ENCODE data around the gene TPRN.
A peak's percentile ranks its signal among the peaks of the same experiment; 100 is the strongest.

The TPRN gene

DNA sequence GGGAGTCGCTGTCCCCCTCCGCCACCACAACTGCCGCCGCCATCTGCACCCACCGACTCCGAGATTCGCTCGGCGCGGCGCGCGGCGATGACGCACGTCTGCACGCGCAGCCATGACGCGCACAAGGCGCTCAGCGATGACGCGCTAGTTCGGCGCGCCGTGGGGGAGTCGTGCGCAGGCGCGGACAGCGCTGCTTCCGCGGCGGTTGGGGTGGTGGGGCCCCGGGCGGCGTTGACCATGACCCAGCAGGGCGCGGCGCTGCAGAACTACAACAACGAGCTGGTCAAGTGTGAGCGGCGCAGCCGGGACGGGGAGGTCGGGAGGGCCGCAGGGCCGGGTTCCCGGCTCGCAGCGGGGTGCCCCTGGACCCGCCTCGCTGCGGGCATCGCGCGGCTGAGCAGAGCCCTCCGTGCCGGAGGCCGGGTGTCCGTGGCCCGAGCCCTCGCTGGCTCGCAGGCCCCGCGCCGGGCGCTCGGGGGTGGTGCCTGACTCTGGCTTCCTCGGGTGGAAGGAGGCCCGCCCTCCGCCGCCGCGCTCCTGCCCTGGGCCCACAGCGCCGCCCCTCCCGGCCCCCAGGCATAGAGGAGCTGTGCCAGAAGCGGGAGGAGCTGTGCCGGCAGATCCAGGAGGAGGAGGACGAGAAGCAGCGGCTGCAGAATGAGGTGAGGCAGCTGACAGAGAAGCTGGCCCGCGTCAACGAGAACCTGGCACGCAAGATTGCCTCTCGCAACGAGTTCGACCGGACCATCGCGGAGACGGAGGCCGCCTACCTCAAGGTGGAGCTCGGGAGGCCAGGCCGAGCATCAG, 11.8 kb downstream of the TPRN start, which contains the start of the genes ANAPC2 and SSNA1:
Gene ANAPC2, minus strand, starts transcription at position 71 of the 807 bp plus-strand sequence. Its CDS starts 28 bp downstream, at position 43.
Gene SSNA1, plus strand, starts transcription at position 187 of the 807 bp plus-strand sequence. Its CDS starts 51 bp downstream, at position 238.
- peak; percentile 94 to 96 for DNase-seq

DNA sequence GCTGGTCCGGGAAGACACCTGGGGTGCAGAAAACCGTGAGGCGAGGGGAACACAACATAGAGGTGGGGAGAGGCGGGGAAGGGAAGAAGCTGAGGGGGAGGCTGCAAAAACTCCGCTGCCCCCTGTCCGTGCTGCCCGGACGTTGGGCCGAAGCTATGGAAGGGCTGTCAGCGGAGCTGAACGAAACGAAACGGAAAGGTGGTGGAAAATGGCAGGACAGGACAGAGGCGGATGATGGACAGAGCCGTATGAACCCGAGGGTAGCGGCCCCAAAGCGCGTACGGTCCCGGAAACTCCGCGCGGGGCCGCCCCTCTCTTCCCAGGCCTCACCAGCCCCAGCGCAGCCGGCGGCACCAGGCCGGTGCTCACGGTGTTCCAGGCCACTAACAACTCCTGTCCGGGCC, 12.5 kb downstream of the TPRN start:
- no peak for DNase-seq

DNA sequence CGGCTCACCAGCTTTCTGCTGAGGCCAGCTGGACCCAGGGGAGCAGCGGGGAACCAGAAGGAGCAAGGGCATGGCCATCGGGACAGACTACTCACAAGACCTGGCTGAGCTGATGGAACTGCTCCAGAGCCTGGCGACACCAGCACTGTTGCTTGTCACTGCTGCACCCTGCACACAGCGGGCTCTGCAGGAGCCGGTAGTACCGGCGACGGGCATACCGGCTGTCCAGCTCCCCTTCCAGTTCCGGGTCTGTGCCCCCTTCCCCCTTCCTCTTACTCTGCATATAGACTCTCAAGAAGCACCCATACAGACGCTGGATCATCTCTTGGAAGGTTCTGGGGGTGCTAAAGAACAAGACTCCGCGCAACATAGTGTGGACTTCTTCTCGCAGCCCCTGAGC, 13.2 kb downstream of the TPRN start:
- DNase-seq: no peak

DNA sequence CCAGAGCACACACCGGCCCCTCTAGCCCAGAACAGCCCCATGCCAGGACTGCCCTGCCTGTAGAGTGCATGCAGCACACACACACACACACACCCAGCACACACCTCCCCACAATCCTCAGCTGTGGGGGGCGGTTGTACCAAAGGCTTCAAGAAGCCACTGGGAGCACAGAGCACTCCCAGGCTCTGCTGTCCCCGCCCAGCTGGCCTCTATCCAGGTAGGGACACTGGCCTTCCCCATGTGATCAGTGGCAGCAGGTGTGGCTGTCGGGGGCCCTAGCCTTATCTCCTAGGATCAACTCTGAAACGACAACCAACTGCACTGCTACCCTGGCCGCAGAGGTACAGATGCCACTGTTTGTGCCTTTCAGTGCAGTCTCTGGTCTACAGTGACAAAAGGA, 14.2 kb downstream of the TPRN start:
- no peak for DNase-seq

DNA sequence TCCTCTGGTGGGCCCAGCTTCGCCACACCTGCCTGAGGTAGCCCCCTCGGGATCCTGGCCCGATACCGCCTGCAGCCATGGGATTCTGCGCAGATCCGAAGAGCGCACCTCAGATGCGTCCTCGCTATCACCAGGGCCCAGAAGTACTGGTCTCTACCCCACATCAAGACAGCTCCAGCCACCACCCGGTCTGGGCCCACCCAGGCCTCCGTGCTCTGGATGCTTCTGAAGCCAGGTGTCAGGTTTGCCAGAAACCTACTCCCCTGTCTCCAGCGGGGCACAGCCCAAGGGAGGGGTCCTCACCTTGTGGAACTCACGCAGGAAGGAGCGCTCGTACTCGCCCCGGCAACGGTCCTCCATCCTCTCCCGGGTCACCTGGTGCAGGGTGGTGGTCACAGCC, 14.6 kb downstream of the TPRN start:
- DNase-seq: no peak

DNA sequence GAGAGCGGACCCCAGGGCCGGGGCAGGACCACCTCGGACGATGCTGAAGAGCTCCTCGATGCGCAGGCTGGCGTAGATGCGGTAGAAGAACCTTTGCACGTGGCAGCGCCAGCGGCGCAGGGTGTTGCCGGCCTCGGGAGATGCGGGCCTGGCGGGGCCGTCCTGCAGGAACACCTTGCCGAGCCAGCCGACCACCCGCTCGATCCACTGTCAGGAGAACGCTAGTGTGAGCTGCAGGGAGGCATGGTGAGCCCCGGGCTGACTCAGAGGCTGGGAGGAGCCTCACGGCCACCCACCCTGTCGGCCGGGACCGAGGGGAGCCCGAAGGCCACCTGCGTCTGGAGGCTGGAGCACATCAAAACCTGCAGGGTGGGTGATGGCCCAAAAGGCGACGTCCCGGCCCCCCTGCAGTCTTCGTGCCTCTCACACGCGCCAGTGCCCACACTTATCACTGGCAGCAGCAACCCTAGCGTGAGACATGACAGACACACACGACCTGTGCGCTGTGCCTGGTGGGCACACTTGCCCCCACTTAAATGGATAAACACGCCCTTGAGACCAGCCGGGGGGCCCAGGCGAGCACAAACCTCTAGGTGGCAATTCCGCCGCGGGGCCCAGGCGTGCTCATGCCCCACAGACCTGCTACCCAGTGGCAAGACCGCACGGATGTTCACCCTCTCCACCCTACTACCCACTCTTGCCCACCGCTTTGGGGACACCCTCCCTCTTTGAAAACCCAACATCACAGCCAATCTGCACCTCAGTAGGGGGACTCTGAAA, 15.5 kb downstream of the TPRN start:
- DNase-seq: no peak

DNA sequence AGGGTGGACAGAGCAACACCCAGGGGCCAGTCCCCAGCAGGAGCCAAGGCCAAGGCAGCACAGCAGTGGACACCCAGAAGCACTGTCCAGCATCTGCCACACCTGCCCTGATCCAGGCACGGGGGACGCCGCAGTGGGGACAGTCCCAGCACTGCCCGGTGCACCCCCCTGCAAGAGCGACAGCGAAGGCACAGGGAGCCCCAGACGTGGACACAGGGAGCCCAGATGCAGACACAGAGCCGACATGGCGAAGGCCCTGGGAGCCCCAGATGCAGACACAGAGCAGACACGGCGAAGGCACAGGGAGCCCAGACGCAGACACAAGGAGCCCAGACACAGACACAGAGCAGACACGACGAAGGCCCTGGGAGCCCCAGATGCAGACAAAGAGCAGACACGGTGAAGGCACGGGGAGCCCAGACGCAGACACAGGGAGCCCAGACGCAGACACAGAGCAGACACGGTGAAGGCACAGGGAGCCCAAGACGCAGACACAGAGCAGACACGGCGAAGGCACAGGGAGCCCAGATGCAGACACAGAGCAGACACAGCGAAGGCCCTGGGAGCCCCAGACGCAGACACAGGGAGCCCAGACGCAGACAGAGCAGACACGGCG, 16.5 kb downstream of the TPRN start:
- DNase-seq: no peak

DNA sequence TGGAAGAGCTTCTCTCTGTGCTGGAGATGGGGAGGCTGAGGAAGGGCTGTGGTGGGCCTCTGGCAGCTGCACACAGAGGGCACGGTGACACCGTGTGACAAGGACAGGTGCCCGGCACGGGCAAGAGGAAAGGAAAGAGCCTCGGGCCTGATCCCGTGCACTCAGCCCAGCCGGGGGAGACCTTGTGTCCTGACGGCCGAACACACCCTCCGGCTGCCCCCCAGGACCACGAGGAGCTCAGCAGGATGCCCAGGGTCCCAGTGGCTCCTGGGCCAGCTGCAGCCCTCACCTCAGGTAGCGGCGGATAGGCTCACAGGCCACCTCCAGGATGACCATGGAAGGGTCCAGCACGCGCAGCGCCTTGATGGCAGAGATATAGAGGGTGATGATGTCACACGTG, 17.7 kb downstream of the TPRN start:
- DNase-seq: no peak

DNA sequence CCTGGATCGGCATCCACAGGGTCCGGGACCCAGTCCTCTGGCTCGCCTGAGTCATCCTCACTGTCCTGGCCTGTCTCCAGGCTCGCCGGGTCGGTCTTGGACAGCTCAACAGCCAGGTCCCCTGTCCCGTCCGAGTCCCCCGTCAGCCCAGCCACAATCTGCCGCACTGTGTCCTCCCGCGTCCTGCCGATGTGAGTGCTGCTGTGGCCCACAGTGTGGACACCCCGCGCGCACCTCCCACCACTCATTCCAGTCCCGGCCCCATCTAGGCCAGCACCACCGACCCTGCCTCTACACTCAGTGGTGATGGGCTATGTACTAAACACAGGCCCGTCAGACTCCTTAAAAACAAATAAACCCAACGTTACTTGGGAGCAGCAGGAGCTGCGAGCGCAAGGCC, 18.9 kb downstream of the TPRN start:
- no peak for DNase-seq

DNA sequence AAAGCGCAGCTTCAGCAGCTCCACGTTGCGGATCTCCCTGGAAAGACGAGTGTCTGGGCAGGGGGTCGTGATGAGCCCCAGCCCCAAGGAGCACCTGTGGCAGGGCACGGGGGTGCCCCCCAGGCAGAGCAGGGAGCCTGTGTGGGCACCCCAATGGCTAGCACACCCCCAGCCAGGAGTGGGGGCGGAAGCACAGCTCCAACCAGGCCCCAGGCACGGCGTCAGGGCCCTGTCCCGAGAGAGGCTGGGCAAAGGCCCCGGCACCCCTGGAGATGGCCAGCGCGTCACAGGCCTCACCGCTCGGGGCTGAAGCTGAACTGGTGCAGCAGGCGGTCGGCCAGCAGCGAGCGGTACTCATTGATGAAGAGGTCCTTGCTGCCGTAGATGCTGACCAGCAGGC, 20.1 kb downstream of the TPRN start:
- DNase-seq: no peak

DNA sequence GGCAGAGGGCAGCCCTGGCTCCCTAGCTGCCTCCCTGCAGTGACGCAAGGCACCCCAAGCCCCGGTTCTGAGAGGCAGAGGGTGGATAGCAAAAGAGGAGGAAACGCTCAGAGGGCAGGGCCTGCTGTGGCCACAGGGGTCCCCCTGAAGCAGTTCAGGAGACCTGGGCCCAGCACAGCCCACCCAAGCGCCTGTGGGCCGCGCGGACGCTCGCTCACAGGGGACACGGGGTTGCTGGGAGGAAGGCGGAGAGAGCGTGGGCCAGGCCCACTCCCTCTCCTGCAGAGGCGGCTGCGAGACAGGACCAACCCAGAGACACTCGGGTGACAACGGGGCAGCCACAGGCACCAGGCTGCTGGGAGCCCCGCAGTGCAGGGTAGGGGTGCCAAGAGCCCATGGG, 20.8 kb downstream of the TPRN start:
- DNase-seq: no peak

DNA sequence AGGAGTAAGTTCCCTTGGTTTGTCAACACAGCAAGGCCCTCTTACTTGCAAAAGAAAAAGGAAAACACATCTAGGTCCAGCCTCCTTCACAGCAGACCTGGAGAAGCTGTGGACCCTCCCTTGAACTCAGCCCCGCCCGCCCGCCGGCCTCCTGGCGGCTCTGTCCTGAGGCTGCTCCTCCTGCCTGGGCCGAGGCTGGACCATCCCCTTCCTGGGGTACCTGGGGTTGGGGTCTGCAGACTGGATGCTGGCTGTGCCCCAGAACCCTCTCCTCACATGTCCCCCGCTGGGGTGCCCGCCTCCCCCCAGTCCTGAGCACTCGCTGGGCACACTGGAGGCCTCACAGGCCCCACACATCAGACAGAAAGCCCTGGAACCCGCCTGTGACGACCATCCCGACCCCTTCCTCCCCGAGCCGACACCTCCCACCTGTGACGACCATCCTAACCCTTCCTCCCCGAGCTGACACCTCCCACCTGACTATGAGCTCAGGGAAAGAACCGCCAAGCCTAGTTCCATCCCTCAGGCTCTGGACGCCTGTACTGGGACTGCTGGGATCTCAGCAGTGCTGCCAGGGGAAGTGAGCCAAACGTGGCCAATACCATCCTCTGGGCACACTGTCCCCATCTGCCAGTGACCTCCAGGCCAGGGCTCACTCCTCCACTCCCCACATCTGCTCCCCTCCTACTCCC, 21.5 kb downstream of the TPRN start:
- no peak for DNase-seq

DNA sequence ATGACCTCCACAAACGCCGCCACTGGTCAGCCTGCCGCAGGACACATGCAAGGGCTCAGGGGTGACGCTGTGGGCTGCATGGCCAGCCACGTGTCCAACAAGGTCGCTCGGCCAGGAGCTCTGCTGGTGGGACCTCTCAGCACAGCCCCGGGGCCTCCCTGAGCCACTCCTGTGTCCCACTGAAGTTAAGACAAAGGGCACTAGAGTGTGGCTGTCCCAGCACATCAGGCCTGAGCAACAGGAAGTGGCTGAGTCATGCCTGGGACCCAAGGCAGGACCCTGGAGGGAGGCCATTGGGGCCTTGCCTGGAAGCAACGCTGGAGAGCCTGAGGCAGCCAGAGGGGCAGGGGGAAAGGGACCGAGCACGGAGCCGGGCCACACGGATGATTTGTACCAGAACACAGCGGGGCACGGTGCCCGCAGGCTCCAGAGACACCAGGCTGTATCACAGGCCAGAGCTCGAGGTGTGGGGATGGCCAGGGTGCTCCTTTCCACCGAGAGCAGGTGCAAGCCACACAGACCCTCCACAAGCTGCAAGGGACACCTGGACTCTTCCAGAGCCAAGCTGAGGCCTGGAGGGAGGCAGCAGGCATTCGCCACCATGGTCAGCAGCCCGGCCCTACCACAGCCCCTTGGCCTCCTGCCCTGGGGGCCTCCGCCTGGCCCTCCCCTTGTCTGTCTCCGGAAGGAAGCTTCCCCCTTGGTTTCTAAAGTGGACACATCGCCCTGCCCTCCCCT, 22.2 kb downstream of the TPRN start:
- DNase-seq: no peak

DNA sequence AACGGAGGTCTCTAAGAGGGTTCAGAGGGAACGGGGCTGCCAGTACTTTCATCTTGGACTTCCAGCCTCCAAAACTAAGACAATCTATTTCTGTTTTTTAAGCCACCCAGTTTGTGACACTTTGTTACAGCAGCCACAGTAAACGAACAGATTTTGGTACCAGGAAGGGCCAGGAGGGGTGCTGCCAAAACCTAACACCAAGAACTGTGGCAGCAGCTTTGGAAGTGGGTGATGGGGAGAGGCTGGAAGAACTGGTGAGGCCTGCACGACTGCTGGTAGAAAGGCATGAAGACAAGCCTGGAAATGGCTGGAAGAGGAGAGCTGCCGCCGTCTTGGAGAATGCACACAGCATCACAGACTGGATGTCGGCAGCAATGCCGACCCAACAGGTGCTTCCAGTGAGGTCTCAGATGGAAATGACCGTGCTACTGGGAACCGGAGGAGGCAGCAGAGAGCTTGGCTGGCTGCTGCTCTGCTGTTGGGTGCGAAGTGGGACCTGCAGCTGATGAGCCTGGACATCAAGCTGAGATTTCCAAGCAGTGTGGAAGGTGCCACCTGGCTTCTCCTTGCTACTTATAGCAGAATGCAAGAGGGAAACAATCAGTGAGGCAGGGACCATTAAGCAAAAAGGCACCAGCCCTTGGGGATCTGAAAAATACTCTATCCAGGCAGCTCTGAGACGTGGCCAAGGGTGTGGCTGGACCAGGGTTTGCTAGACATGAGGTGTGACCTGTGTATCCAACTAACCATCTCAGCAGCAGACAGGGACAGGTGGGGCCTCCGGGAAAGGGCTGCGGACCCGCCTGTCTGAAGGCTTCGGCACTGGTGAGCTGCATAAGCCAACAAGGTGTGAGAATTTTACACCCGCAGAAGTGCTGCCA, 24.0 kb downstream of the TPRN start:
- DNase-seq: peak; percentile 20 to 21

DNA sequence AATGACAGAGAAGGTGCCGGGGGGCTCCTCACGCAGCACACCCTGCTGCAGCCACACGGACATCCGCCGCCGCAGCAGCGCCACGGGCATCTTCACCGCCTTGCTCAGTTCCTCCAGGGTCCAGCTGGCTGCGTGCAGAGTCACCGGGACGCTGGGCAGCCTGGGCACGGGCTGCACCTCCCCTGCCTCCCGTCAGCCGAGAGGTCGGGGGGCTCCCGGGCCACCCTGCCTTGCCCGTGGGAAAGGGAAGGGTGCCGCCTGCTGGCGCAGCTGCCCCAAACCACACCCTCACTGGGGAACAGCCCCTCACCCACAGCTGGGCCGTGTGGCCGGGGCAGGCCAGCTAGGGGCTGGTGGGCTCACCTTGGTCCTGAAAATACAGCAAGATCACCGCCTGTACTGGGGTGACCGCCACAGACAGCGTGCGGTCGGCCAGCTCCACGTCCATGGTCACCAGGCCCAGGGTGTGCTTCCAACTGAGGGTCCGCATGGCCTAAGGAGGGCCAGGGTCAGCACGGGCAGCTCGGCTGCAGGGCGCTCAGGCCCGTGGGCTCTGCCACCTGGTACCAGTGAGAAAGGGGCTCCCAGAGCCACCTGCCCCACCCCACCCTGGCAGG, 25.1 kb downstream of the TPRN start:
- DNase-seq: no peak

DNA sequence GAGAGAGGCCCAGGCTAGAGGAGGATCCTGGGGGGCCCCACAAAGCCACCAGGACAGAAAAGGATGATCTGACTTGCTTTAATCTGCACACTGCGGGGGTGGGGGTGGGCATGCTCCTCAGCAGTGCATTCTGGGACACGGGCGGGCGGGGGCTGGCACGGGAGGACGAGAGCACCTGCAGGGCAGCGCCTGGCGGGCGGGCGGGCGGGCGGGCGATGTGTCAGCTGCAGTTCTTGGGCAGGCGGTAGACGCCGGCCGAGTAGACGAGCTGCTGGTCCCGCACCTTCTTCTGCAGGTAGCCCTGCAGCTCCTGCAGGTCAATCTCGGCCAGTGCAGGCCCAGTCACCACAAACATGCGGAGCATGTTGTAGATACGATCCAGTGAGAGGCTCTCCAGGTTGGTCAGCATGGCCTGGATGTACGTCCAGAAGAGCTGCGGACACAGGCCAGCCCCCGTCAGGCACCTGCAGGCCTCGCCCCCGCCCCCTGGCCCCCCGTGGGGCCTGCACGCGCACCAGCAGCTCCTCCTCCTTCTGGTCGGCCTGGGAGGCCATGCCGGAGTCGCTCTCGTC, 25.7 kb downstream of the TPRN start:
- DNase-seq: no peak

DNA sequence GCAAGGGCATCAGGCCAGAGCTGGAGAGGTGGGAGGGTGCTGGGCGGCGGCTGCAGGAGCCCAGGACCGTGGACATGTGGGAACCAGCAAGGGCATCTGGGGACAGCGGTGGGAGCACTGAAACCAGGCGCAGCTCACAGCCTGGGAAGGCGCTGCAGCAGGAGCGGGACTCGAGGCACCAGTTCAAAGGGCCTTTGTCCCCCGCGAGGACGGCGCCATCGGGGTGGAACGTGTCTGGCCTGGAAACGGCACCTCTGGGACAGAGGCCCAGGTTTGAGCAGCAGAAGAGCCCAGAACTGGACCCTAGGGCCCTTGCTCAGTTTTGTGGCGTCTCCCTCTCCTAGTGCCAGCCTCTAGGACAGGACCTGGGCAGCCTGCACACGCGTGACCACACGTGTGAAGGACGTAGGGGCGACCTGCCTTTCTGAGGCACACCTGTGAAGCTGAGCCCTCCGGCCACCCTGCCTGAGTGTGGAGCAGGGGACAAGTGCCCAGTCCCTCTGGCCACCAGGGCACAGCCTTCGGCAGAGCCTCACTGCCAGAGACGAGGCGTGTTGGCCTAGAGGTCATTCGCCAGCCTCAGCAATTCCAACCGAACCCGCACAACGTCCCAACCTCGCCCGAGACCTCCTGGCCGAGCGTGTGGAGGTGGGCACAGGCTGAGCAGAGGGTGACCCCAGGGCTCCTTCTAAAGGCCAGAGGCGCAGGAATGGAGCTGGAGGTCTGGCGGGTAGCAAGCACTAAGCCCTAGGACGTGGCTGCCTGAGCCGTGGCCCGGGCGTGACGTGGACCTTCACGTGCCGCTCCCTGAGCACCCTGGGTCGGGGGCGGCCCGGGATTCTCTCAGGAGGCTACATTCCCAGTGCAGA, 26.5 kb downstream of the TPRN start:
- no peak for DNase-seq

DNA sequence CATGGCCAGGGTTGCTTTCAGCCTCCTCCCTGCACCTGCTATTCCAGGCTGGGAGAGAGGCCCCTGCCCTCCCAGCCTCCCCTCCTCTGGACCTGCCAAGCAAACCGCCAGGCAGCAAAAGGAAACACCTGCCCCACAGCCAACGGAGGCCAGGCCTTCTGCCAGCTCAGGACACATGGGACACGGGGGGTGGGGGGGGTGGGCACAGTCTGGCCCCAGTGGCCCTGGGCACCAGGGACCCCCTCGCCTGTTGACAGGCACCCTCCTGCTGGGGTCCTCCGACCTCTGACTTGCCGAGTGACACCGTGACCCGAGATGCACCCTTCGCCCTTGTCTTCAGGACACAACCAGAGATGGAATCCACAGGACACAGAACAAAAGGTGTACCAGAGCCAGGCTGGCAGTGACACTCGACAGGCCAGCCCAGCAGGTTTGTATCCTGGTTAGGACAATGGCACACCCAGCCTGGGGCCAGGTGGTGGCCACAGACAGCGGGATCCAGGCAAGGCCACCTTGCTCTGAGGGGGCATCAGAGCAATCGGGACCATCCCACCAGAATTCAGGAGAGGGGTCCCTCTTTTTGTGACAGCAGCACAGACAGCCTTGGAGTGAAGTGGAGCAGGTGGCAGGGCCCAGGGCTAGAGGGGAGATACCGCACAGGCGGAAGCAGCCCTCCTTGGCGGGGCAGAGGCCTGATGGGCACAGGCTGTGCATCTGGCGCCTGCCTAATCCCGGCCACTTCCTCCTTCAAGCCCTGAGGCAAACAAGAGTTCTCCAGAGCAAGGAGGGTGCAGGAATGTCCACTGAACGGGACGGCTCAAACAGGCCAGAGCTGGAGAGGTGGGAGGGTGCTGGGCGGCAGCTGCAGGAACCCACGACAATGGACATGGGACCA, 27.4 kb downstream of the TPRN start:
- DNase-seq: no peak
